ENCODE data around the gene SHC3.

DNA sequence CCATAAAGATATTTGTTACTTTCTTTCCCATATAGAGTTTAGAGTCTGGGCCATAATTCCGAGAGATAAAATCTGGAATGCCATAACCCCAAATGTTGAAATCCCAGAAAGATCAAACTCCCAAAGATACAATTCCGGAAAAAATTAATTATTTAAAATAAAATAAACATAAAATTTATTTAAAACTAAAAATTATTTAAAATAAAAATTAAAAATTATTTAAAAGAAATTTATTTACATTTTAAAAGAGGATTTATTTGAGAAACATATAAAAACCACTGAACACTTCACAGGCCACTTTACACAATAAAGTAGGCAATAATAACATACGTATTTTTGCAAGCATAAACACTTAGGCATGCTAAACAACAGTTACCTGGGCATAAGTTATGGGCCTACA lies 57.9 kb downstream of the SHC3 start:
- no peak for TF ChIP-seq POLR2A (IDR thresholded peaks at IDR 0.05)
- TF ChIP-seq, protein P1, sequence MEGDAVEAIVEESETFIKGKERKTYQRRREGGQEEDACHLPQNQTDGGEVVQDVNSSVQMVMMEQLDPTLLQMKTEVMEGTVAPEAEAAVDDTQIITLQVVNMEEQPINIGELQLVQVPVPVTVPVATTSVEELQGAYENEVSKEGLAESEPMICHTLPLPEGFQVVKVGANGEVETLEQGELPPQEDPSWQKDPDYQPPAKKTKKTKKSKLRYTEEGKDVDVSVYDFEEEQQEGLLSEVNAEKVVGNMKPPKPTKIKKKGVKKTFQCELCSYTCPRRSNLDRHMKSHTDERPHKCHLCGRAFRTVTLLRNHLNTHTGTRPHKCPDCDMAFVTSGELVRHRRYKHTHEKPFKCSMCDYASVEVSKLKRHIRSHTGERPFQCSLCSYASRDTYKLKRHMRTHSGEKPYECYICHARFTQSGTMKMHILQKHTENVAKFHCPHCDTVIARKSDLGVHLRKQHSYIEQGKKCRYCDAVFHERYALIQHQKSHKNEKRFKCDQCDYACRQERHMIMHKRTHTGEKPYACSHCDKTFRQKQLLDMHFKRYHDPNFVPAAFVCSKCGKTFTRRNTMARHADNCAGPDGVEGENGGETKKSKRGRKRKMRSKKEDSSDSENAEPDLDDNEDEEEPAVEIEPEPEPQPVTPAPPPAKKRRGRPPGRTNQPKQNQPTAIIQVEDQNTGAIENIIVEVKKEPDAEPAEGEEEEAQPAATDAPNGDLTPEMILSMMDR (IDR thresholded peaks at IDR 0.05) = no peak
